Brain pericyte (primary cell): ENCODE measurements around the gene VGLL3.
"Not testable (repeated sequence)": the region's sequence is repeated elsewhere in the genome, so short reads cannot be mapped to it uniquely, and the experiment has no call there.

ENCODE experiments used
- DNase-seq: peaks from one replicate; pipeline ENCODE4 v3.0.0-alpha.2; 2012; ENCODE audit warnings: low read depth, low spot score

VGLL3 gene

GRCh38 chr3:86990734-86991481, at the start of gene VGLL3:
VGLL3 (minus strand) TSS chr3:86991149; CDS start chr3:86990743, 406 bp downstream.
- DNase-seq, result peak; percentile 60

GRCh38 chr3:87037652-87038051, 46.7 kb upstream of the VGLL3 start:
- no peak for DNase-seq

- DNase-seq, result no peak
These were observed 45.7 kb upstream of the VGLL3 start for GRCh38 chr3:87036671-87037070.

- no peak for DNase-seq
These were observed 44.4 kb upstream of the VGLL3 start for GRCh38 chr3:87035339-87035738.

GRCh38 chr3:87033205-87033604, 42.3 kb upstream of the VGLL3 start:
- DNase-seq, result no peak

- no peak for DNase-seq
These were observed 35.0 kb upstream of the VGLL3 start for GRCh38 chr3:87025661-87026645.

GRCh38 chr3:87017370-87017769, 26.4 kb upstream of the VGLL3 start:
- not testable (repeated sequence) for DNase-seq

GRCh38 chr3:87009271-87009670, 18.3 kb upstream of the VGLL3 start:
- no peak for DNase-seq

- DNase-seq, result no peak
These were observed 16.0 kb upstream of the VGLL3 start for GRCh38 chr3:87006844-87007439.

- DNase-seq, result no peak
These were observed 13.9 kb upstream of the VGLL3 start for GRCh38 chr3:87004883-87005282.

GRCh38 chr3:87002346-87002745, 11.4 kb upstream of the VGLL3 start:
- DNase-seq, result no peak

- no peak for DNase-seq
These were observed 10.6 kb upstream of the VGLL3 start for GRCh38 chr3:87001473-87002098.

- no peak for DNase-seq
These were observed 10.0 kb upstream of the VGLL3 start for GRCh38 chr3:87000940-87001339.

- DNase-seq, result no peak
These were observed 7.6 kb upstream of the VGLL3 start for GRCh38 chr3:86998569-86998968.

- DNase-seq, result no peak
These were observed 5.5 kb upstream of the VGLL3 start for GRCh38 chr3:86996261-86996955.

- no peak for DNase-seq
These were observed 4.6 kb upstream of the VGLL3 start for GRCh38 chr3:86995537-86995936.

- DNase-seq, result peak; percentile 63
These were observed 2.8 kb upstream of the VGLL3 start for GRCh38 chr3:86993704-86994103.

- DNase-seq, result no peak
These were observed 989 bp upstream of the VGLL3 start for GRCh38 chr3:86991840-86992435.

- DNase-seq, result no peak
These were observed 500 bp upstream of the VGLL3 start for GRCh38 chr3:86991482-86991815.

- DNase-seq, result no peak
These were observed 776 bp downstream of the VGLL3 start for GRCh38 chr3:86990012-86990733.
